GM18870 (cell line): ENCODE data around the gene KRT23.
"Not testable (repeated sequence)": the region's sequence is repeated elsewhere in the genome, so short reads cannot be mapped to it uniquely, and the experiment has no call there.

ENCODE experiments used
- ATAC-seq: cut with Tn5 transposase; IDR thresholded peaks from one replicate; pipeline ENCODE4 v1.9.1; 2021; ENCODE audit warnings: moderate library complexity; ENCODE audit not compliant: unreplicated experiment

KRT23 gene

GRCh38 chr17:40951011-40951622 lies 13.7 kb upstream of the KRT23 start:
- no peak for ATAC-seq

GRCh38 chr17:40950176-40950575 lies 12.7 kb upstream of the KRT23 start:
- no peak for ATAC-seq

GRCh38 chr17:40949418-40949817 lies 12.0 kb upstream of the KRT23 start:
- no peak for ATAC-seq

GRCh38 chr17:40947929-40948328 lies 10.5 kb upstream of the KRT23 start:
- no peak for ATAC-seq

GRCh38 chr17:40945414-40945813 lies 8.0 kb upstream of the KRT23 start:
- no peak for ATAC-seq

GRCh38 chr17:40944531-40944930 lies 7.1 kb upstream of the KRT23 start:
- ATAC-seq = no peak

GRCh38 chr17:40942553-40942952 lies 5.1 kb upstream of the KRT23 start:
- no peak for ATAC-seq

GRCh38 chr17:40940266-40940665 lies 2.8 kb upstream of the KRT23 start:
- no peak for ATAC-seq

GRCh38 chr17:40938981-40939380 lies 1.5 kb upstream of the KRT23 start:
- no peak for ATAC-seq

GRCh38 chr17:40936976-40937375 lies 470 bp downstream of the KRT23 start:
- no peak for ATAC-seq

GRCh38 chr17:40936437-40936971 lies 942 bp downstream of the KRT23 start:
- no peak for ATAC-seq

GRCh38 chr17:40935624-40936023 lies 1.8 kb downstream of the KRT23 start:
- no peak for ATAC-seq

GRCh38 chr17:40932608-40933007 lies 4.8 kb downstream of the KRT23 start:
- no peak for ATAC-seq

GRCh38 chr17:40931311-40931710 lies 6.1 kb downstream of the KRT23 start:
- ATAC-seq = no peak

GRCh38 chr17:40926341-40926740 lies 11.1 kb downstream of the KRT23 start:
- no peak for ATAC-seq

GRCh38 chr17:40922239-40922638 lies 15.2 kb downstream of the KRT23 start:
- no peak for ATAC-seq

GRCh38 chr17:40921026-40921425 lies 16.4 kb downstream of the KRT23 start:
- no peak for ATAC-seq

- not testable (repeated sequence) for ATAC-seq
Observed at GRCh38 chr17:40917116-40917515, 20.3 kb downstream of the KRT23 start.

GRCh38 chr17:40916366-40916765 lies 21.1 kb downstream of the KRT23 start:
- no peak for ATAC-seq

GRCh38 chr17:40915721-40916256 lies 21.7 kb downstream of the KRT23 start:
- ATAC-seq = no peak

GRCh38 chr17:40915199-40915661 lies 22.2 kb downstream of the KRT23 start:
- no peak for ATAC-seq

- no peak for ATAC-seq
Observed at GRCh38 chr17:40914075-40914855, 23.2 kb downstream of the KRT23 start.
